A204.1 (cell line): ENCODE measurements around the gene OLIG1.

Experiments used
- FAIRE-seq: peaks from 2 replicates; lab custom pipeline; 2012; peaks lifted over from hg19 to GRCh38; lab: Jason Lieb, UNC

OLIG1 gene

GRCh38 chr21:33063907-33064622, 5.9 kb upstream of the OLIG1 start:
- no peak for FAIRE-seq

- FAIRE-seq, result no peak
Observed at GRCh38 chr21:33064623-33065390, 5.1 kb upstream of the OLIG1 start.

- FAIRE-seq, result no peak
Observed at GRCh38 chr21:33067043-33067442, 2.9 kb upstream of the OLIG1 start.

GRCh38 chr21:33067457-33067856, 2.5 kb upstream of the OLIG1 start:
- no peak for FAIRE-seq

- no peak for FAIRE-seq
Observed at GRCh38 chr21:33069243-33069642, 698 bp upstream of the OLIG1 start.

- FAIRE-seq, result no peak
Observed at GRCh38 chr21:33069645-33069993, 322 bp upstream of the OLIG1 start.

GRCh38 chr21:33070744-33070997, 730 bp downstream of the OLIG1 start:
- FAIRE-seq, result no peak

- no peak for FAIRE-seq
Observed at GRCh38 chr21:33070998-33071769, 1.2 kb downstream of the OLIG1 start.

GRCh38 chr21:33071770-33072306, 1.9 kb downstream of the OLIG1 start:
- FAIRE-seq, result no peak

GRCh38 chr21:33073636-33074035, 3.7 kb downstream of the OLIG1 start:
- no peak for FAIRE-seq

GRCh38 chr21:33075128-33075527, 5.2 kb downstream of the OLIG1 start:
- FAIRE-seq, result no peak

- no peak for FAIRE-seq
Observed at GRCh38 chr21:33075596-33076195, 5.8 kb downstream of the OLIG1 start.

- no peak for FAIRE-seq
Observed at GRCh38 chr21:33076600-33077329, 6.8 kb downstream of the OLIG1 start.

GRCh38 chr21:33078907-33079582, 9.1 kb downstream of the OLIG1 start:
- no peak for FAIRE-seq

- no peak for FAIRE-seq
Observed at GRCh38 chr21:33080376-33080775, 10.4 kb downstream of the OLIG1 start.

- no peak for FAIRE-seq
Observed at GRCh38 chr21:33080776-33081175, 10.8 kb downstream of the OLIG1 start.

- FAIRE-seq, result no peak
Observed at GRCh38 chr21:33088384-33088783, 18.4 kb downstream of the OLIG1 start.

- FAIRE-seq, result no peak
Observed at GRCh38 chr21:33089395-33090119, 19.6 kb downstream of the OLIG1 start.

- FAIRE-seq, result no peak
Observed at GRCh38 chr21:33096426-33096825, 26.5 kb downstream of the OLIG1 start.

GRCh38 chr21:33099131-33099530, 29.2 kb downstream of the OLIG1 start:
- no peak for FAIRE-seq
